LHCN-M2 (cell line): ENCODE measurements around the gene AXIN2. TPM values are rescaled to one million over a fixed set of nuclear protein-coding genes. Genes with fewer than 3 reads are reported as not detected.
"Not testable (repeated sequence)": the region's sequence is repeated elsewhere in the genome, so short reads cannot be mapped to it uniquely, and the experiment has no call there.

Experiments used
- DNase-seq: peaks from one replicate; pipeline ENCODE4 v3.0.0-alpha.2; 2012; ENCODE audit warnings: low read depth
- total RNA-seq: library from RNA; depleted of rRNA; stranded (reverse); fragments of >200 nt; gene quantifications from 2 replicates; pipeline ENCODE4 v1.2.3, GENCODE V29; 2014

Gene AXIN2
- total RNA-seq, 1 experiment from 2014 or later = 1.4 TPM

DNA sequence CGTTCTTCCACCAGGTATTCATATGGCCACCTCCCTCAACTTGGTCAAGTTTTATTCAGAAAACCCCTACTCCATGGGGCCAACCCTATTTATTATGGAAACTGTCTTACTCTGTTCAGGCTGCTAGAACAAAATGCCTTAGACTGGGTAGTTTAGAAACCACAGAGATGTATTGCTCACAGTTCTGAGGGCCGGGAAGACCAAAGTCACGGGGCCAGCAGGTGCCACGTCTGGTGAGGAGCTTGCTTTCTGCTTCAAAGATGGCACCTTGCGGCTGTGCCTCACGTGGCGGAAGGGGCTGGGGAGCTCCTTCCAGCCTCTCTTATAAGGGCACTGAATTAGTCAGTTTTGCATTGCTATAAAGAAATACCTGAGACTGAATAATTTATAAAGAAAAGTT lies 74.3 kb downstream of the AXIN2 start:
- DNase-seq = no peak

GRCh38 chr17:65485388-65486299 lies 75.8 kb downstream of the AXIN2 start:
- no peak for DNase-seq

- not testable (repeated sequence) for DNase-seq
Measured at GRCh38 chr17:65484405-65484804, 77.0 kb downstream of the AXIN2 start.

DNA sequence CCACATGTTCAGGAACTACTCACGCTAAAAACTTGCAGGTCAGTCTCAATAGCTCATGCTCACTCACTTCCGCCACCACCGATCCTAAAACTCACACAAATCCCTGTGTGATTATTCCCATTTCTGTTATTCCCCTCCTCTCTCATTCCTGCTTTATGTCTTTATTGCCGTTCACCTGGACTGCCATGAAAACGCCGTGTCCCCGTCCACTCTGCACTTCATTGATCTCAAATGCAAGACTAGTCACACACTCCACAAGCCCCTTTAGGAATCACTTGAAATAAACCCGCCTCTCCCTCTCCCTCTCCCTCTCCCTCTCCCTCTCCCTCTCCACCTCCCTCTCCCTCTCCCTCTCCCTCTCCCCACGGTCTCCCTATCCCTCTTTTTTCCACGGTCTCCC lies 78.0 kb downstream of the AXIN2 start:
- DNase-seq = no peak

DNA sequence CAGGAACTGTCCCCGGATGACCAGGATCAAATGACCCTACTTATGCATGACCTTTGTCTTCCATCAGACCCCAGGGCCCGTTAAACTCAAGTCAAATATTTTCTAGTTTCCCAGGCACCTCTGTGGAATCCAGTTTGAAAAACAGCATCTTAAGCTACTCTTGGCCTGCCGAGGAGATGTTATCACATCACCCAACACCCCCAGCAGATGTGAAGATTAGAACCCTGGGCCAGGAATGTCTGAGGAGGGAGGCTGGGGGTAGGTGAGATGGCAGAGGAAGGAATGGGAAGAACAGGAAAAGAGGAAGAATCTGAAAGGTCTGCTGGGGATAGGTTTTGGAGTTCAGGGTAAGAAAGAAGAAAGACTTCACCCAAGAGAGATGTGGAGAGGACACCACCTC lies 79.2 kb downstream of the AXIN2 start:
- no peak for DNase-seq

- no peak for DNase-seq
Measured at GRCh38 chr17:65479282-65479681, 82.2 kb downstream of the AXIN2 start.
